Measurements from ENCODE around the gene CENPQ.

CENPQ gene

DNA sequence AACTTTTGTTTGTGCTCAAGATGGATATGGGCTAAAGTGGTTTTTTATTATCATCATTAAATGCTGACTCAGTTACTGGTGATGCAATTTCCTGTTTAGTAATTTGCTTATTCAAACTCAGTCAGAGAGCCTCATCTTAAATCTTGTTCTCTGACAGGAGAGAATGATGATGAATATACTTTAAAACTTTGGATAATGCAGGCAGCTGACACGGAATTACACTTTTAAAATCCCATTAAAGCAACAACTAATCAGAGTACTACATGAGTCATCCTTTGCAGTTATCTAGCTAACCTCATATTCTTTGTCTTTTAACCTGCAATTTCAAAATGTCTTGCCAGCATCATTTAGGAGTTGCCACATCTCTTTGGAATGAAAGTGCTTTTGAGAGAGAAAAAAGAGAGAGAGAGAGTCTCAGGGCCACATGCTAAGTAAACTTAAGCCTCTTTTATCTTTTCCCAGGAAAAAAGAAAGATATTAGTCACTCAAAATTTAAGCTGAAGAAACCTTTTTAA lies 78.1 kb downstream of the CENPQ start:
- no peak for DNase-seq (ENCODE audit: low read depth in 2 of 2)

DNA sequence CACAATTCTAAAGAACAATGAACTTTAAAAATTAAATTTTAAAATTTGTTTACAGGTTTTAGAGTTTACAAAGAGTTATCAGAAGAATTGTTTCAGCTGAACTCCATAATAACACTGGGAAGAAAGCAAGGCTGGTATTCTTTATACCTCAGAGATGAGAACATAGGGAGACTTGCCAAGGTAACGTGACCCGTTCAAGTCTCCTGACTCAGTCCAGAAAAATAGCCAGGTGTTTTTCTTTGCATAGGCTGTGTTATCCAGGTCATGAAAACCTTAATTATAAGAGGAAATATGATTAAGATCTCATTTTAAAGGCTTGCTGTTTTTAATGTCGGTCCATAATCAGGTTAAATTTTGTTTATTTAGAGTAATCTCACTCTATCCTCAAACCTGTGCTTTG lies 78.8 kb downstream of the CENPQ start:
- DNase-seq (ENCODE audit: low read depth in 2 of 2): no peak
